Gastrocnemius medialis (tissue), 4 donors: ENCODE measurements around the gene FLT1.

Experiments used
- POLR2A ChIP-seq, 2 donors: fragments of 450-650 bp; IDR thresholded peaks; one replicate each; pipeline ENCODE4 v1.6.1; 2017; ENCODE audit warnings: antibody characterized with exemption in 2 of 2, mild to moderate bottlenecking in 2 of 2, moderate library complexity in 2 of 2
- TF ChIP-seq, protein P1 (sequence below), 5 experiments: fragments of 450-650 bp in 3 of 5; fragments of 200-600 bp in 2 of 5; sonication (generic) in 2 of 5; IDR thresholded peaks in 4 of 5; conservative IDR thresholded peaks in 1 of 5; 1 replicate in 4 of 5; 2 replicates in 1 of 5; pipeline ENCODE4 v1.5.1; 2016 to 2019; ENCODE audit warnings: antibody characterized with exemption in 5 of 5, mild to moderate bottlenecking in 3 of 5, moderate library complexity in 3 of 5

GRCh38 chr13:28533441-28534166 lies 38.7 kb upstream of the FLT1 start:
- TF ChIP-seq, protein P1, sequence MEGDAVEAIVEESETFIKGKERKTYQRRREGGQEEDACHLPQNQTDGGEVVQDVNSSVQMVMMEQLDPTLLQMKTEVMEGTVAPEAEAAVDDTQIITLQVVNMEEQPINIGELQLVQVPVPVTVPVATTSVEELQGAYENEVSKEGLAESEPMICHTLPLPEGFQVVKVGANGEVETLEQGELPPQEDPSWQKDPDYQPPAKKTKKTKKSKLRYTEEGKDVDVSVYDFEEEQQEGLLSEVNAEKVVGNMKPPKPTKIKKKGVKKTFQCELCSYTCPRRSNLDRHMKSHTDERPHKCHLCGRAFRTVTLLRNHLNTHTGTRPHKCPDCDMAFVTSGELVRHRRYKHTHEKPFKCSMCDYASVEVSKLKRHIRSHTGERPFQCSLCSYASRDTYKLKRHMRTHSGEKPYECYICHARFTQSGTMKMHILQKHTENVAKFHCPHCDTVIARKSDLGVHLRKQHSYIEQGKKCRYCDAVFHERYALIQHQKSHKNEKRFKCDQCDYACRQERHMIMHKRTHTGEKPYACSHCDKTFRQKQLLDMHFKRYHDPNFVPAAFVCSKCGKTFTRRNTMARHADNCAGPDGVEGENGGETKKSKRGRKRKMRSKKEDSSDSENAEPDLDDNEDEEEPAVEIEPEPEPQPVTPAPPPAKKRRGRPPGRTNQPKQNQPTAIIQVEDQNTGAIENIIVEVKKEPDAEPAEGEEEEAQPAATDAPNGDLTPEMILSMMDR (IDR thresholded peaks at IDR 0.05 in 4 of 5, conservative IDR thresholded peaks at IDR 0.05 in 1 of 5), result no peak
- TF ChIP-seq POLR2A (IDR thresholded peaks at IDR 0.05), result no peak
